Gastroesophageal sphincter (tissue), 4 donors: Measurements from ENCODE around the gene MACROD2. TPM values are rescaled to one million over a fixed set of nuclear protein-coding genes. Genes with fewer than 3 reads are reported as not detected.

ENCODE experiments used
- ATAC-seq: fragments of 150-250 bp; one replicate; pipeline ENCODE4 v1.9.1; 2016; ENCODE audit warnings: mild to moderate bottlenecking, moderate library complexity
- H3K27ac ChIP-seq, 4 donors: fragments of 200-600 bp; sonication (generic) in 3 of 4; 1 replicate in 3 of 4; 2 replicates in 1 of 4; pipeline ENCODE4 v1.5.1; 2016 to 2019
- H3K27me3 ChIP-seq: fragments of 200-600 bp; sonication (generic); one replicate; pipeline ENCODE4 v1.5.1; 2019
- H3K36me3 ChIP-seq, 2 donors: fragments of 200-600 bp; sonication (generic); one replicate each; pipeline ENCODE4 v1.5.1; 2019; ENCODE audit warnings: control low read depth in 1 of 2
- H3K4me1 ChIP-seq, 3 donors: fragments of 200-600 bp; sonication (generic); 1 replicate in 2 of 3; 2 replicates in 1 of 3; pipeline ENCODE4 v1.5.1; 2016 to 2019; ENCODE audit warnings: control low read depth in 2 of 3
- H3K4me3 ChIP-seq, 2 donors: fragments of 200-600 bp; sonication (generic); one replicate each; pipeline ENCODE4 v1.5.1; 2019; ENCODE audit warnings: mild to moderate bottlenecking in 1 of 2, moderate library complexity in 1 of 2
- H3K9me3 ChIP-seq, 3 donors: fragments of 200-600 bp; sonication (generic); one replicate each; pipeline ENCODE4 v1.5.1; 2017 to 2019; ENCODE audit warnings: control low read depth in 2 of 3
- EP300 ChIP-seq: sonication (generic); formaldehyde crosslinking; IDR thresholded peaks from one replicate; pipeline ENCODE4 v1.6.1; 2017; ENCODE audit warnings: antibody characterized with exemption, mild to moderate bottlenecking
- POLR2A ChIP-seq, 2 donors: fragments of 450-650 bp; IDR thresholded peaks; one replicate each; pipeline ENCODE4 v1.6.1; 2017; ENCODE audit warnings: antibody characterized with exemption in 2 of 2, mild to moderate bottlenecking in 2 of 2, moderate library complexity in 1 of 2
- POLR2AphosphoS5 ChIP-seq: sonication (generic); formaldehyde crosslinking; IDR thresholded peaks from one replicate; pipeline ENCODE4 v1.6.1; 2017; ENCODE audit warnings: antibody characterized with exemption
- WGBS, 2 donors: methylation state at CpG; one replicate each; pipeline ENCODE4 v1.1.5; 2018; ENCODE audit warnings: low coverage in 1 of 2; 5-methylcytosine and 5-hydroxymethylcytosine counted together
- total RNA-seq, 4 donors: library from RNA; depleted of rRNA; stranded (reverse); fragments of >200 nt; gene quantifications; one replicate each; pipeline ENCODE4 v1.1.0, GENCODE V29; 2016
- TF ChIP-seq, protein P1 (sequence below), 4 experiments: fragments of 200-600 bp in 2 of 4; fragments of 450-650 bp in 2 of 4; sonication (generic) in 1 of 4; IDR thresholded peaks; one replicate each; pipeline ENCODE4 v1.5.1; 2017 to 2019; ENCODE audit warnings: antibody characterized with exemption in 4 of 4, mild to moderate bottlenecking in 2 of 4, moderate library complexity in 2 of 4

Gene MACROD2
- total RNA-seq, 4 donors from 2014 or later, result 4.0 to 12.1 (median 7.4) TPM

DNA sequence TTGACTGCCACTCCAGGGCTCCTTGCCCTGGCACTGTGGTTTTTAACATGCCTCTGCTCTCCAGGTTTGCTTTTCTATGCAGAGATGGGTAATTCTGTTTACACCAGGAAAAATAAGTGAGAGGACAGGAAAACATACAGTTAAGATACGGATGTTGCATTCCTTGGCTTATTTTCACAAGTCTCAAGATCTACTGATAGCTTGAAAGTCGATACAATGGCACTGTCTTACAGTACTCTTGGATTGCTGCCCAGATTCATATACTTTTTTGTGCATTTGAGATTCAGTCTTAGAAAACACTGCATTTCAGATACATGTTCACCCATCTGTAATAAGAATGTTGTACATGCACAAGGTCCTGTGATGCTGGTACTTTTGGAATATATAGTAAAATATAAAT lies 501.7 kb downstream of the MACROD2 start:
- H3K9me3 ChIP-seq, result no peaks in the 10 kb centered on the region
- no peaks in the 10 kb centered on the region for H3K27me3 ChIP-seq
- peaks cover 0 to 5% (median 0%) of the 10 kb centered on the region in 3 donors for H3K4me1 ChIP-seq
- H3K27ac ChIP-seq, result no peak overlapping the region
- no peak overlapping the region for H3K4me3 ChIP-seq
- WGBS, 2 donors, result 57 to 84% methylated on average over 2 of the region's 2 CpGs
- TF ChIP-seq, protein P1, sequence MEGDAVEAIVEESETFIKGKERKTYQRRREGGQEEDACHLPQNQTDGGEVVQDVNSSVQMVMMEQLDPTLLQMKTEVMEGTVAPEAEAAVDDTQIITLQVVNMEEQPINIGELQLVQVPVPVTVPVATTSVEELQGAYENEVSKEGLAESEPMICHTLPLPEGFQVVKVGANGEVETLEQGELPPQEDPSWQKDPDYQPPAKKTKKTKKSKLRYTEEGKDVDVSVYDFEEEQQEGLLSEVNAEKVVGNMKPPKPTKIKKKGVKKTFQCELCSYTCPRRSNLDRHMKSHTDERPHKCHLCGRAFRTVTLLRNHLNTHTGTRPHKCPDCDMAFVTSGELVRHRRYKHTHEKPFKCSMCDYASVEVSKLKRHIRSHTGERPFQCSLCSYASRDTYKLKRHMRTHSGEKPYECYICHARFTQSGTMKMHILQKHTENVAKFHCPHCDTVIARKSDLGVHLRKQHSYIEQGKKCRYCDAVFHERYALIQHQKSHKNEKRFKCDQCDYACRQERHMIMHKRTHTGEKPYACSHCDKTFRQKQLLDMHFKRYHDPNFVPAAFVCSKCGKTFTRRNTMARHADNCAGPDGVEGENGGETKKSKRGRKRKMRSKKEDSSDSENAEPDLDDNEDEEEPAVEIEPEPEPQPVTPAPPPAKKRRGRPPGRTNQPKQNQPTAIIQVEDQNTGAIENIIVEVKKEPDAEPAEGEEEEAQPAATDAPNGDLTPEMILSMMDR (IDR thresholded peaks at IDR 0.05), result no peak
- no peak for TF ChIP-seq POLR2AphosphoS5
- no peak for TF ChIP-seq EP300
- TF ChIP-seq POLR2A (IDR thresholded peaks at IDR 0.05), result no peak
- no peaks in the 10 kb centered on the region for H3K36me3 ChIP-seq
- no peak for ATAC-seq

DNA sequence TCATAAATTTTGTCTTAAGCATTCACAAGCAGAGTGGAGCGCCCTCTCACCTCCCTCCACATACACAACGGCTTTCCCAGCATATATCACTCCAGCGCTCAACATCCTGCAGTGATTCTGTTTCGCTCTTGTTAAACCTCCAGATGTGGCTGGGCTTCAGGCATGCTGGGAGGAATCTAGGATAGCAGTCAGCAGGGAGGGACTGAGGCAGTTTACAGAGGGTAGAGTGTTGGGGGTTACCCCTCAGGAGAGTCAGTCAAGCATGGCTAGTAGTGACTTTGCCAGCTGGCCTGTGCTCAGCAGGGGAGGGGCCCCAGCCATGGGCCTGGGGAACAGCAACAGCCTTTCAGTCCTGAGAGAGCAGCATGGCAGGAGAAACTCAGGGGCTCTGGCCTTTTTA lies 503.5 kb downstream of the MACROD2 start:
- Histone ChIP-seq H3K27me3 (no peaks in the 10 kb centered on the region), H3K4me3 (no peak overlapping the region), H3K9me3 (no peaks in the 10 kb centered on the region), H3K27ac (no peak overlapping the region), H3K36me3 (no peaks in the 10 kb centered on the region), H3K4me1 (peaks cover 0 to 5% (median 0%) of the 10 kb centered on the region in 3 donors)
- no peak for TF ChIP-seq POLR2AphosphoS5
- no peak for TF ChIP-seq EP300
- TF ChIP-seq POLR2A (IDR thresholded peaks at IDR 0.05), result no peak
- TF ChIP-seq, protein P1 (IDR thresholded peaks at IDR 0.05), result no peak
- ATAC-seq, result no peak
- WGBS, 2 donors, result 80% methylated on average over 4 of the region's 4 CpGs; no CpG with 5 or more reads in 1 of the 2 donors

DNA sequence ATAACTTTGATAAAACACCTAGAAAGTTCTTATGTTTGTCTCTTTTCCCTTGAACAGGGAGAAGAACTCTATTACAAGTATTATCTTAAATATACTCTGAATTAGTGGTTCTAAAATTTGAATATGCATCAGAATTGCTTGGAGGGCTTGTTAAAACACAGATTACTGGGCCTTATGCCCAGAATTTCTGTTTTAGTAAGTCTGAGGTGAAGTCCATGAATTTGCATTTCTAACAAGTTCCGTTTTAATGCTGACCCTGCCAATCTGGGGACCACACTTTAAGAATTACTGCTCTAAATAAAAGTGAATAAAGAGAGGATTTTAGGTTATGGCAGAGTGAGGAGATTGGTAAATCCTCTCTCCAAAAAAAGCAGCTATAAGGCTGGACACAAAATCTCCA lies 510.2 kb downstream of the MACROD2 start:
- TF ChIP-seq EP300, result no peak
- TF ChIP-seq, protein P1 (IDR thresholded peaks at IDR 0.05), result no peak
- no peak for TF ChIP-seq POLR2A (IDR thresholded peaks at IDR 0.05)
- no peak for TF ChIP-seq POLR2AphosphoS5
- 70 to 80% methylated on average over 1 of the region's 1 CpG for WGBS, 2 donors
- H3K27me3 ChIP-seq, result no peaks in the 10 kb centered on the region
- H3K27ac ChIP-seq, result no peak overlapping the region
- no peaks in the 10 kb centered on the region for H3K9me3 ChIP-seq
- H3K4me1 ChIP-seq, result no peaks in the 10 kb centered on the region
- no peak for ATAC-seq
- no peak overlapping the region for H3K4me3 ChIP-seq
- no peaks in the 10 kb centered on the region for H3K36me3 ChIP-seq

DNA sequence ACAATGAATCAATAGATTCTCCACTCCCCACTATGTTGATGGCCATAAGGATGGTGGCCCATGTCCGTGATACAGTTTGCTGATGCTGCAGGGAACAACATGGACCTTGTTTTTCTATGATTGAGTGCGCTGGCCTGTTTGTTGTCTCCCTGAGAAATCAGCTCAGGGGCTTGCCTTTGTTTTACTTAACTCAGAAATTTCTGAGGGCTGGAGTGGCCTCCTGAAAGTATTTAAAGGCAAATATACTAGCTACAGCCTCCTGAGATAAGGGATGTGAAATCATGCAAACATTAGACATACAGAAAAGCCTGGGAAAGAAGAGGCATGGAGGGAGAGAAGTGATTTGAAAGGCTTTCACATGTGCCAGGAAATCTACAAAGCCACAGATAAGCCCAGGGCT lies 512.4 kb downstream of the MACROD2 start:
- H3K27me3 ChIP-seq, result no peaks in the 10 kb centered on the region
- ATAC-seq, result no peak
- WGBS, 2 donors, result 88 to 100% methylated on average over 2 of the region's 2 CpGs
- H3K27ac ChIP-seq, result no peak overlapping the region
- no peaks in the 10 kb centered on the region for H3K36me3 ChIP-seq
- H3K9me3 ChIP-seq, result no peaks in the 10 kb centered on the region
- H3K4me1 ChIP-seq, result no peaks in the 10 kb centered on the region
- no peak overlapping the region for H3K4me3 ChIP-seq
- TF ChIP-seq POLR2AphosphoS5 (no peak), EP300 (no peak), POLR2A (IDR thresholded peaks at IDR 0.05) (no peak)
- TF ChIP-seq, protein P1 (IDR thresholded peaks at IDR 0.05), result no peak

DNA sequence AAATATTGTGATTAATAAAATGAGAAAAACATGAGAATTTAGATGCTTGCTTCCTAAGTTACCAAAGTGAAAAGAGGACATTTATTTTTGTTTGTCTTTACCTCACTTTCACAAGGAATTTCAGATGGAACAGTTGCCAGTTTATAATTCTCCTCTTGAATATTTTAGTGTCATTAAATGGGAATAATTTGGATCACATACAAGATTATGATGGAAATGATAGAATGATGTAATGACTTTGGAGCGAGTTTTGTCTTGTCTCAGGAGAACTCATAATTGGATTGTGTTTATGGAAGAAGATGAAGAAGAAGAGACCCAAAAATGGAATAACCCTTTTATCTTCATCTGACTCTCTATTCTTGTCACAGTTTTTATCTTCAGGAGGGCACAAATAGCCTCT lies 515.0 kb downstream of the MACROD2 start:
- H3K4me1 ChIP-seq, result no peaks in the 10 kb centered on the region
- no peak overlapping the region for H3K27ac ChIP-seq
- WGBS, 2 donors, result 43 to 50% methylated on average over 1 of the region's 1 CpG
- H3K4me3 ChIP-seq, result no peak overlapping the region
- no peaks in the 10 kb centered on the region for H3K36me3 ChIP-seq
- no peaks in the 10 kb centered on the region for H3K27me3 ChIP-seq
- no peaks in the 10 kb centered on the region for H3K9me3 ChIP-seq
- ATAC-seq, result no peak
- TF ChIP-seq EP300, result no peak
- TF ChIP-seq POLR2A (IDR thresholded peaks at IDR 0.05), result no peak
